Endothelial cell of umbilical vein (primary cell): ENCODE measurements around the gene LRRC41. TPM values are rescaled to one million over a fixed set of nuclear protein-coding genes. Genes with fewer than 3 reads are reported as not detected.
"Not testable (repeated sequence)": the region's sequence is repeated elsewhere in the genome, so short reads cannot be mapped to it uniquely, and the experiment has no call there.

Experiments
- BruUV-seq: library from RNA; stranded (reverse); fragments of 400-500 nt; replicated peaks from 2 replicates; lab custom pipeline; 2021; lab: Mats Ljungman, UMichigan
- CTCF ChIA-PET: fragments of 300-600, 350-600 bp; sonication (Branson Sonifier 250); formaldehyde crosslinking; loops from one replicate; lab custom pipeline; 2021; ENCODE audit warnings: antibody characterized with exemption, inconsistent platforms; lab: Charles Lee
- POLR2A ChIA-PET: fragments of 300-600, 350-600 bp; sonication (Branson Sonifier 250); formaldehyde crosslinking; loops from one replicate; lab custom pipeline; 2021; ENCODE audit warnings: antibody characterized with exemption, inconsistent platforms; lab: Charles Lee
- DNase-seq: peaks from one replicate; pipeline ENCODE4 v3.0.0-alpha.2; 2011; ENCODE audit warnings: low read depth, low spot score
- FAIRE-seq: peaks from 2 replicates; lab custom pipeline; 2011; peaks lifted over from hg19 to GRCh38; lab: Jason Lieb, UNC
- H2AFZ ChIP-seq: 2 replicates; pipeline ENCODE4 v1.6.0; 2012; ENCODE audit warnings: low read depth, low read length, control low read depth, inconsistent platforms
- H3K27ac ChIP-seq: 2 replicates; pipeline ENCODE4 v1.5.1; 2011; ENCODE audit warnings: low read depth, mild to moderate bottlenecking, control low read depth, low read length, moderate library complexity; ENCODE audit not compliant: insufficient read depth
- H3K27me3 ChIP-seq, 2 experiments: 2 replicates each; pipeline versions ENCODE4 v1.6.0 to v1.6.1; 2011; ENCODE audit warnings: low read length in 2 of 2, mixed read lengths in 1 of 2; ENCODE audit not compliant: control insufficient read depth in 2 of 2, insufficient read depth in 2 of 2
- H3K36me3 ChIP-seq, 2 experiments: 2 replicates in 1 of 2; 3 replicates in 1 of 2; pipeline ENCODE4 v1.5.1; 2011; ENCODE audit warnings: low read length in 2 of 2, mild to moderate bottlenecking in 1 of 2, moderate library complexity in 1 of 2; ENCODE audit not compliant: control insufficient read depth in 2 of 2, insufficient read depth in 2 of 2; ENCODE audit errors: extremely low read depth in 1 of 2
- H3K4me1 ChIP-seq: 3 replicates; pipeline ENCODE4 v1.5.1; 2011; ENCODE audit warnings: mild to moderate bottlenecking, low read length; ENCODE audit not compliant: control insufficient read depth, insufficient read depth; ENCODE audit errors: extremely low read depth
- H3K4me2 ChIP-seq: 2 replicates; pipeline ENCODE4 v1.6.1; 2011; ENCODE audit warnings: low read length, control low read depth, mixed read lengths; ENCODE audit not compliant: insufficient read depth
- H3K4me3 ChIP-seq, 3 experiments: fragments of 200-600 bp in 1 of 3; sonication (generic), shearing (Covaris generic) in 1 of 3; replicated peaks in 1 of 3; 2 replicates each; pipeline ENCODE4 v1.5.1; 2011 to 2016; ENCODE audit warnings: control low read depth in 3 of 3, low read length in 3 of 3, mild to moderate bottlenecking in 2 of 3, inconsistent platforms in 1 of 3, low read depth in 1 of 3, moderate library complexity in 1 of 3; ENCODE audit not compliant: insufficient read depth in 1 of 3
- H3K79me2 ChIP-seq: 2 replicates; pipeline ENCODE4 v1.6.0; 2012; ENCODE audit warnings: low read length, inconsistent platforms; ENCODE audit not compliant: control insufficient read depth, insufficient read depth
- H3K9ac ChIP-seq: replicated peaks from 2 replicates; pipeline ENCODE3; 2011; ENCODE audit warnings: low read length, control low read depth; ENCODE audit not compliant: insufficient read depth; ENCODE audit errors: extremely low read depth
- H3K9me1 ChIP-seq: replicated peaks from 3 replicates; pipeline ENCODE4 v1.6.0; 2011; ENCODE audit warnings: mild to moderate bottlenecking, low read length; ENCODE audit not compliant: control insufficient read depth, insufficient read depth; ENCODE audit errors: extremely low read depth
- H3K9me3 ChIP-seq: replicated peaks from 2 replicates; pipeline ENCODE4 v1.5.1; 2012; ENCODE audit warnings: low read length, inconsistent platforms; ENCODE audit not compliant: control insufficient read depth, insufficient read depth
- H4K20me1 ChIP-seq: replicated peaks from 2 replicates; pipeline ENCODE3; 2011; ENCODE audit warnings: mild to moderate bottlenecking, low read length; ENCODE audit not compliant: control insufficient read depth, insufficient read depth; ENCODE audit errors: extremely low read depth
- EZH2 ChIP-seq: IDR thresholded peaks from 2 replicates; pipeline ENCODE4 v1.6.1; 2012; ENCODE audit warnings: borderline replicate concordance, low read depth, mild to moderate bottlenecking, moderate library complexity, low read length, inconsistent platforms; ENCODE audit not compliant: severe bottlenecking
- GATA2 ChIP-seq: IDR thresholded peaks from 2 replicates; pipeline ENCODE4 v1.7.0; 2011; ENCODE audit warnings: low read depth, mild to moderate bottlenecking, moderate library complexity, mixed read lengths, low read length; ENCODE audit not compliant: insufficient read length, insufficient read depth
- JUN ChIP-seq: IDR thresholded peaks from 2 replicates; pipeline ENCODE4 v1.6.1; 2011; ENCODE audit warnings: borderline replicate concordance, low read depth; ENCODE audit not compliant: insufficient read length, insufficient read depth
- POLR2A ChIP-seq: IDR thresholded peaks from 2 replicates; pipeline ENCODE4 v1.6.1; 2012; ENCODE audit warnings: low read depth, mild to moderate bottlenecking, control low read depth, low read length
- POLR2AphosphoS5 ChIP-seq: IDR thresholded peaks from 2 replicates; pipeline ENCODE4 v1.6.1; 2012; ENCODE audit warnings: low read depth, mild to moderate bottlenecking, control low read depth, low read length, moderate library complexity; ENCODE audit not compliant: insufficient read depth
- dilution Hi-C: fragments of 300-500 bp; cut with MboI; formaldehyde crosslinking; loops from one replicate; pipeline ENCODE4 v1.15.0; 2019; ENCODE audit warnings: low sequenced_read_pairs; ENCODE audit not compliant: extremely low pct_ligation_motif_present
- intact Hi-C: fragments of 100-400 bp; cut with micrococcal nuclease; formaldehyde crosslinking; loops from one replicate; pipeline ENCODE4 v1.10.0; 2022
- polyA plus RNA-seq, 4 experiments: library from polyadenylated mRNA; depleted of rRNA in 3 of 4; stranded (reverse) in 3 of 4; unstranded in 1 of 4; fragments of >200 nt; gene quantifications; 2 replicates each; pipeline versions ENCODE4 v1.2.1 to v1.2.3, GENCODE V29; 2011 to 2012; ENCODE audit warnings: missing spikeins in 1 of 4
- total RNA-seq: library from RNA; stranded (reverse); gene quantifications from 2 replicates; pipeline ENCODE4 v1.2.3, GENCODE V29; 2021
- TF ChIP-seq, protein P1 (sequence below), 2 donors: IDR thresholded peaks; 1 replicate in 1 of 2; 2 replicates in 1 of 2; pipeline ENCODE4 v1.5.1; 2011; ENCODE audit warnings: low read length in 2 of 2, mild to moderate bottlenecking in 2 of 2, moderate library complexity in 2 of 2, control low read depth in 1 of 2, inconsistent platforms in 1 of 2, low read depth in 1 of 2; ENCODE audit not compliant: insufficient read depth in 1 of 2; ENCODE audit errors: extremely low read depth in 1 of 2

Gene LRRC41
- total and polyA plus RNA-seq, 2 donors (not counting 3 experiments of a cell fraction or from before 2014, with no cell fraction given), result 69.2 to 91.1 TPM

DNA sequence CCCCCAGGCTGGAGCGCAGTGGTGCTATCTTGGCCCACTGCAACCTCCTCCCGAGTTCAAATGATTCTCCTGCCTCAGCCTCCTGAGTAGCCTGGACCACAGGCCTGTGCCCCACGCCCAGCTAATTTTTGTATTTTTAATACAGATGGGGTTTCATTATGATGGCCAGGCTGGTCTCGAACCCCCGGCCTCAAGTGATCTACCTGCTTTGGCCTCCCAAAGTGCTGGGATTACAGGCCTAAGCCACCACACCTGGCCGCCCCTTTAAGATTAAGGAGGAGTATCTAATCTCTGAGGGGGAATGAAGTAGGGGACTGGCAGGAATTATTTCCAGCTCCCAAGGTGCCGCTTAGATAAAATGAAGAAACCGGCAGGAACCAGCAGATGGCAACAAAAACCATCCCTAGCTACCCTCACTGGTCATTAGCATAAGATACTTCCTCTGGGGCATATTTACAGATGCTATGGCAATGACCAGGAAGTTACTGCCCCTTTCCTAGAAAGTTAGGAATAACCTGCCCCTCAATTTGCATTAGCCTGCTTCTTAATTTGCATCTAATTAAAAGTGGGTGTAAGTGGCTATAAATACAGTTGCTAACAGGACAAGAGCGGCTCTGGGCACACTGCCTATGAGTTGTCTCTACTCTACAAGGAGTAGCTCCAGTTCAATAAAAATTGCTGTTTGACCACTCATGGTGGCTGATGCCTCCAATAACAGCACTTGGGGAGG lies 30.0 kb upstream of the LRRC41 start:
- POLR2A ChIA-PET, result interaction anchor here (1.6 kb wide), 1 partner anchor 14 kb away, joined by 4 read pairs; no protein-coding TSS in a partner anchor
- no peak overlapping the region for H3K9ac ChIP-seq
- H3K36me3 ChIP-seq, result no peaks in the 10 kb centered on the region
- no peaks in the 10 kb centered on the region for H3K27me3 ChIP-seq
- H3K9me1 ChIP-seq, result no peaks in the 10 kb centered on the region
- H4K20me1 ChIP-seq, result no peaks in the 10 kb centered on the region
- no peak overlapping the region for H3K27ac ChIP-seq
- TF ChIP-seq GATA2 (no peak), JUN (no peak), POLR2AphosphoS5 (no peak), EZH2 (no peak), POLR2A (no peak)
- TF ChIP-seq, protein P1, sequence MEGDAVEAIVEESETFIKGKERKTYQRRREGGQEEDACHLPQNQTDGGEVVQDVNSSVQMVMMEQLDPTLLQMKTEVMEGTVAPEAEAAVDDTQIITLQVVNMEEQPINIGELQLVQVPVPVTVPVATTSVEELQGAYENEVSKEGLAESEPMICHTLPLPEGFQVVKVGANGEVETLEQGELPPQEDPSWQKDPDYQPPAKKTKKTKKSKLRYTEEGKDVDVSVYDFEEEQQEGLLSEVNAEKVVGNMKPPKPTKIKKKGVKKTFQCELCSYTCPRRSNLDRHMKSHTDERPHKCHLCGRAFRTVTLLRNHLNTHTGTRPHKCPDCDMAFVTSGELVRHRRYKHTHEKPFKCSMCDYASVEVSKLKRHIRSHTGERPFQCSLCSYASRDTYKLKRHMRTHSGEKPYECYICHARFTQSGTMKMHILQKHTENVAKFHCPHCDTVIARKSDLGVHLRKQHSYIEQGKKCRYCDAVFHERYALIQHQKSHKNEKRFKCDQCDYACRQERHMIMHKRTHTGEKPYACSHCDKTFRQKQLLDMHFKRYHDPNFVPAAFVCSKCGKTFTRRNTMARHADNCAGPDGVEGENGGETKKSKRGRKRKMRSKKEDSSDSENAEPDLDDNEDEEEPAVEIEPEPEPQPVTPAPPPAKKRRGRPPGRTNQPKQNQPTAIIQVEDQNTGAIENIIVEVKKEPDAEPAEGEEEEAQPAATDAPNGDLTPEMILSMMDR (IDR thresholded peaks at IDR 0.05; ENCODE audit: extremely low read depth in 1 of 2, insufficient read depth in 1 of 2, low read depth in 1 of 2, low read length in 2 of 2), result peak in 1 of 2 donors; percentile 8
- no peak overlapping the region for H2AFZ ChIP-seq
- dilution Hi-C loops (no loop called here), intact Hi-C loops (loop anchor here (1.0 kb wide), 1 partner anchor 15 kb away; no protein-coding TSS in a partner anchor)
- FAIRE-seq, result peak; percentile 35
- BruUV-seq, result no TSS peak
- H3K4me3 ChIP-seq, result no peak overlapping the region
- H3K79me2 ChIP-seq, result no peaks in the 10 kb centered on the region
- H3K4me2 ChIP-seq, result no peak overlapping the region
- no peaks in the 10 kb centered on the region for H3K9me3 ChIP-seq
- CTCF ChIA-PET, result interaction anchor here (0.5 to 2.0 kb wide), 10 partner anchors 9 to 89 kb away, joined by 3 to 45 read pairs (median 3); partner anchors contain the start of genes LRRC41 and UQCRH
- DNase-seq, result peak; percentile 21
- H3K4me1 ChIP-seq, result no peaks in the 10 kb centered on the region

DNA sequence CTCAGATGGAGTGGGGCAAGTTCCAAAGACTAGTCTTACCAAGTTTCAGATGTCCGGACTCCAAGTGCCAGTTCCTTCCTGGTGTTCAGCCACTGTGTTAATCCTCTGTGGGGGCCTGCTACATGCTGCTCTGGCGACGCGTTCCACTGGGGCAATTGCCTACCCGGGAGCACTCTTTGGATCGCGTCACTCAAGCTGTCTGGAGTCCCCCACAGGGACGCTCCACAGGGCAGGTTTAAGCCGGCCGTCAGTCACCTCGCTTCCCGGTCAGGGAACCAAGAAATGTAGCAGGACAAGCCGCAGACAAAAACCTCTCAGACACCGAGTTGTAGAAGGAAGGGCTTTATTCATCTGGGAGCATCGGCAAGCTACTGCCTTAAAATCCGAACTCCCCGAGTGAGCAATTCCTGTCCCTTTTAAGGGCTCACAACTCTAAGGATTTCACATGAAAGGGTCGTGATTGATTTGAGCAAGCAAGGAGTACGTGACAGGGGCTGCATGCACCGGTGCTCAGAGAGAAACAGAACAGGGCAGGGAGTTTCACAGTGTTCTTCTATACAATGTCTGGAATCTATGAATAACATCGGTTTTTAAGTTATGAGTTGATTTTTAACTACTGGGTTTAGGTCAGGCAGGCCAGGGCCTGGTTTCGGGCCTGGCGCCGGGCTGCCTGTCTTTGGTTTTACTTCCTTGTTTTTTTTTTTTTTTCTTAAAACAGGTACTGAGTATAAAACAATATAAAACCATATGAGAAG lies 28.5 kb upstream of the LRRC41 start:
- BruUV-seq, DNase-seq, H3K27ac ChIP-seq, CTCF ChIA-PET, H2AFZ ChIP-seq, H3K9ac ChIP-seq, H3K4me3 ChIP-seq, H3K4me1 ChIP-seq, dilution Hi-C loops, H3K79me2 ChIP-seq, H3K4me2 ChIP-seq, intact Hi-C loops, H3K9me1 ChIP-seq, H3K27me3 ChIP-seq, H3K36me3 ChIP-seq, FAIRE-seq, H4K20me1 ChIP-seq, H3K9me3 ChIP-seq, POLR2A ChIA-PET: not testable (repeated sequence)

DNA sequence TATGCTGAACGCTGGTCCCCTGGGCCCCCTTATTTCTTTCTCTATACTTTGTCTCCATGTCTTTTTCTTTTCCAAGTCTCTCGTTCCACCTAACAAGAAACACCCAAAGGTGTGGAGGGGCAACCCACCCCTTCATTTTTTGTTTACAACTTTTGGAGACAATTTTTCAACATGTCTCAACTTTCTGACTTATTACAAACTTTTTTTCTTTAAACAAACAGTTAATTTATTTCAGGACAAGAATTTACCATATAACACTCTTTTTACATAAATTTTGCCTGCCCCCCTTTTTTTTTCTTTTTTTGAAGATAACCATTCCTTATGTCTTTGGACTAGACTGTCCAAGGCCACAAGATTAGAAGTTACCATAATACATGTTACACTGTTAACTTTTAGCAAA lies 27.0 kb upstream of the LRRC41 start:
- intact Hi-C loops, result not testable (repeated sequence)

More for the DNA sequence above, 27.0 kb upstream of the LRRC41 start:
- H3K27me3 ChIP-seq, H2AFZ ChIP-seq, dilution Hi-C loops, H3K79me2 ChIP-seq, POLR2A ChIA-PET, H3K4me1 ChIP-seq, CTCF ChIA-PET, BruUV-seq, FAIRE-seq, H3K9ac ChIP-seq, H3K36me3 ChIP-seq, H4K20me1 ChIP-seq, H3K4me2 ChIP-seq, H3K9me3 ChIP-seq, H3K27ac ChIP-seq, DNase-seq, H3K4me3 ChIP-seq, H3K9me1 ChIP-seq: not testable (repeated sequence)
